ENCODE data around the gene GCH1. TPM values are rescaled to one million over a fixed set of nuclear protein-coding genes. Genes with fewer than 3 reads are reported as not detected.

The GCH1 gene
- polyA plus RNA-seq, 1 donor: 3.9 TPM

DNA sequence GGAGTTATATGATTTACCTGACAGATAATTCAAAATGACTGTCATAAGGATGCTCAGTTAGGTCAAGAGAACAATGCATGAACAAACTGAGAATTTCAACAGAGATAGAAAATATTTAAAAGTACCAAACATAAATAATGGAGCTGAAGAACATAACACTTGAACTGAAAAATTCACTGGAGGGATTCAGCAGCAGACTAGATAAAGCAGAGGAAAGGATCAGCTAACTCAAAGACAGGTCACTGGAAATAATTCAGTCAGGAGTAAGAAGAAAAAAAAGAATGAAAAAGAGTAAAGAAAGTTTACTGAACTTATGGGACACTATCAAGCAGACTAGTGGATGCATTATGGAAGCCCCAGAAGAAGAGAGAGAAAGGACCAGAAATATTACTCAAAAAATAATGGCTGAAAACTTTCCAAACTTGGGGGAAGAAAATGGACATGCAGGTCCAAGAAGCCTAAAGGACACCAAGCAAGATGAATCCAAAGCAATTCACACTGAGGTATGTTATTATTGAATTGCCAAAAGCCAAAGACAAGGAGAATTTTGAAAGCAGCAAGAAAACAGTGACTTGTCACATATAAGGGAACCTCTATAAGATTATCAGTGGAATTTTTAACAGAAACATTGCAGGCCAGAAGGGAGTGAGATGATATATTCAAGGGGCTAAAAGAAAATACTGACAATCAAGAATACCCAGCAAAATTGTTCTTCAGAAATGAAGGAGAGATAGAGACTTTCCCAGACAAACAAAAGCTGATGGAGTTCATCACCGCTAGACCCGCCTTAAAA is 78.7 kb downstream of the GCH1 start:
- DNase-seq (ENCODE audit: low read depth): no peak

DNA sequence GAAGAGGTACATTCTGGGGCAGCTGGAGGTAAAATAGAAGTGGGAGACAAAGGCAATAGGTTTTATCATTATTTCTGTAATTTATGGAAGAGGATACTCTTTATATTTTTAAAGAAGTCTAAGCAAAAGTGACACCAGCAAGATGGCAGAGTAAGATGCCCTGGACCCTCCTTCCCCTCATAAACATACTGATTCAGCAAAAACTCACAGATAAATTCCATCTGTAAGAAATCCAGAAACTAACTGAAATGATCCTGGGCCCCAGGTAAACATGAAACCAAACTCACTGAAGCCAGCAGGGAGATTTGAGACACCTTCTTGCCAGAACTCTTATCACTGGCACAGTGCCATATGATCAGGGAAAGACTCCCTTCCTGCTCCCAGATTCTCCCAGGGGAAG is 79.9 kb downstream of the GCH1 start:
- no peak for DNase-seq (ENCODE audit: low read depth)

DNA sequence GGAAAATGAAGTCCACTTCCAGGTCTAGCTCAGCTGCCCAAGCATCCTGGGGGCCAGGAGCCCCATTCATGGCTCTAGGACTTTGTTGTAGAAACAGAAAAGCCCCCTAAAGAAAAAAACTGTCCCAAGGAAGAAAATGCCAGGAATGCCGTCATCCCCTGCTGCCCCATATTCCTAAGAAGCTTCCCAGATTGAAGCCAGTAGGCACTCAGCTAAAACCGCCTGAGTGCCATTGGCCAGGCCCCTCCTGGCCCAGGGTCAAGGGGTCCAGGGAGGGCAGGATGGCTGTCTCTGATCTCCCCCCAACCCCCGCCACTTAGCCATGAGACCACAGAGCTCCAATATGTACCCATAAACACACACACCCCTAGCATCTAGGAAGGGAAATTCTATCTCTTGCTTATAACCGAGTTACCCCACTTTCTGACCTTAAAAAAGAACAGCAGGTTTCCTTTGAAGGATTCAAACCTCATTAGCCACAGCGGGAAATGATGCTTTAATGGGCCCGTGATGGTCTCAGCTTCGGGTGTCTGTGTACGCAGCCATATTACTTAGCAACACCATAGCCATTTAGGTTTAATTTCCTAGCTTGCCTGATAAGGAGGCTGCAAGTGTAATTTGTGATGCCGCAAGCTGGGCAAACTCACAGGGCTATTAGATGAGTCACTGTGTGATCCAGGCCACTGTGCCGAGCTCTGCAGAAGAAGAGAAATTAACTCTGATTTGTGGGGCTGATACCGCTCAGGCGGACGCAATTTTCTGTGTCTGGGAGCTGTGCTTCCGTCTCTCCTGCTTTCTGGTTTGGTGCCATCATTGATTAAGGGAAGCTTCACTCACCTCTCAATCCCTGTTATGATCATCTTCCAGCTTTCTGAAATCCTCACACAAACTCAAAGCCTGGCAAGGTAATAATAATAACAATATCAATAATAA is 84.2 kb downstream of the GCH1 start:
- DNase-seq (ENCODE audit: low read depth): no peak

GRCh38 chr14:54817506-54817905 is 85.1 kb downstream of the GCH1 start:
- no peak for DNase-seq (ENCODE audit: low read depth)

DNA sequence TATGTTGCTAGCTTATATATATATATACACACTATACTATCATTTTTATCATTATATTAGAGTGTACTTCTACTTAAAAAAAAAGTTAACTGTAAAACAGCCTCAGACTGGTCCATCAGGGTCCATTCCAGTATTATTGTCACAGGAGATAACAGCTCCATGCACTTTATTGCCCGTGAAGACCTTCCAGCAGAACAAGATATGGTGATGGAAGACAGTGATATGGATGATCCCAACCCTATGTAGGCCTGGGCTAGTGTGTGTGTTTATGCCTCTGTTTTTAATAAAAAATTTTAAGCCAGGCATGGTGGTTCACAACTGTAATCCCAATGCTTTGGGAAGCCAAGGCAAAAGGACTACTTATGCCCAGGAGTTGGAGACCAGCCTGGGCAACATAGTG is 86.2 kb downstream of the GCH1 start:
- DNase-seq (ENCODE audit: low read depth): no peak

GRCh38 chr14:54815515-54815914 is 87.1 kb downstream of the GCH1 start:
- DNase-seq (ENCODE audit: low read depth): no peak

- DNase-seq (ENCODE audit: low read depth): no peak
Measured at GRCh38 chr14:54815016-54815415, 87.6 kb downstream of the GCH1 start.

DNA sequence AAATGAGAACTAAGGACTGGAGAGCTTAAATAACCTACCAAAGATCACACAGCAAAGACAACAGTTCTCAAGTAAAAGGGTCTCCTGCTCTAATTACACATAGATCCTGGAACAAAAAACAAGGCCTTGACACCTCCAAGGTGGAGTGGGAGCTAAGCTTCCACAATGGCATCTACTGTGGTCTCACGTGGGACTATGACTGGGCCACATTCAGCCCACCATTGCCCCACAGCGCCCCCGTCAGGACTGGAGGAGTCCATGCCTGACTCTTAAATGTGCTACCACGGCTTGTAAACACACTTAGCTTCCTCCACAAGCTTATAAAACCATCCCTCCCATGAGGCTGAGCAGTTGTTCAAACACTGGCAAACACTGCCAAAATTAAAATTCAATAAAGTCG is 88.5 kb downstream of the GCH1 start:
- no peak for DNase-seq (ENCODE audit: low read depth)

DNA sequence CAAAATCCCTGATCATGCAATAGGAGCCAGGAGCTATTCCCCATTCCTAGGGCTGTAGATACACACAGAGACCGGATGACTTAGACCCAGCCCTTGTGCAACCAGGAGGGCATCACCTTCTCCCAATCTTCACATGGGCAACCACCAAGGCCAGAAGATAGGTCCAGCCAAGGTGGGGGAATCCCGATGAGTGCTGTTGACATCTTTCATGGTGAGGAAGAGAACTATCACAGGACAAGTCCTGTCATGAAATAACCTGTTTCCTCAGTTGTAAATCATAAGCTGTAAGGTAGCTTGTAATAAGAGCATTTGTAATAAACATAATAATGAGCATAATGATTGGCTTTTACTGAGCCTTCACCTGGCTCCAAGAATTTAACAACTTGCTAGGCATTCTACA is 89.5 kb downstream of the GCH1 start:
- DNase-seq (ENCODE audit: low read depth): no peak

GRCh38 chr14:54812617-54813016 is 90.0 kb downstream of the GCH1 start:
- no peak for DNase-seq (ENCODE audit: low read depth)

GRCh38 chr14:54809767-54810166 is 92.9 kb downstream of the GCH1 start:
- no peak for DNase-seq (ENCODE audit: low read depth)

DNA sequence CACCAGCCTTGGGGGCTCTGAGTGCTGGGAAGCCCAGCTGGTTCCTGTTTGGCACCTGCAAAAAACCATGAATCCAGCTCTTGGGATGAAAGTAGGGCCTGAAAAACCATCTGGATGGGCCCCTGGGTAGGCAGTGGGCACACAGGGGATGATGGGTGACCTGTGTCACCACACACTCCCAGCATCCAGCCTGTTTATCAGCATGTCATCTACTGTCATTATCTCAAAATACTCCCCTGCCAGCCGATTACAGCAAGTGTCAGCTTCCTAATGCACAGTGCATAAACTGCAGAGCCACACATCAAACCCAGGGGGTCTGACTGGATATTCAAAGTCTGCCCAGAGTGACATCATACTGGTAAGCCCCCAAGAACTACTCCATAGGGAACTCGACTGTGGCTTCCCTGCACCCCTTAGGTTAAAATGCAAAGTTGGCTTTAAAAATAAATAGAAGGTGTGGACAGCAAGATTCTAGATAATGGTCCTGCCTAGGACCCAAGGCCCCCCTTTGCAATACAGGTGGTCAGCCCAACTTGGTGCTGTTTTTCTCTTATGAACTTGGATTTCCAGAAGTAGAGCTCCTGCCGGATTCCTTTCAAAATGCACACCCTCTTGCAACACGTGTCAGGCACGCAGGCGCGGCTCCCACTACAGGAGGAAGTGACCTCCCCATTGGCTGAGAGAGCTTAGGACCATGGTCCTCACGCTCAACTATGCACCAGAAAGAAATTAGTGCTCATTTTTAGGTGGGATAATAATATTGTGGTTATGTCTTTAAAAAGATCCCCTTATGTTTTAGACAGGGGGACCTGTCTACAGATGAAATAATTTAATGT is 94.1 kb downstream of the GCH1 start:
- DNase-seq (ENCODE audit: low read depth): no peak

GRCh38 chr14:54807881-54808280 is 94.7 kb downstream of the GCH1 start:
- no peak for DNase-seq (ENCODE audit: low read depth)

GRCh38 chr14:54807428-54807827 is 95.2 kb downstream of the GCH1 start:
- no peak for DNase-seq (ENCODE audit: low read depth)

GRCh38 chr14:54806616-54807015 is 96.0 kb downstream of the GCH1 start:
- DNase-seq (ENCODE audit: low read depth): no peak

- DNase-seq (ENCODE audit: low read depth): peak; percentile 69
Measured at GRCh38 chr14:54805445-54806322, 96.9 kb downstream of the GCH1 start.

- no peak for DNase-seq (ENCODE audit: low read depth)
Measured at GRCh38 chr14:54805070-54805444, 97.6 kb downstream of the GCH1 start.

DNA sequence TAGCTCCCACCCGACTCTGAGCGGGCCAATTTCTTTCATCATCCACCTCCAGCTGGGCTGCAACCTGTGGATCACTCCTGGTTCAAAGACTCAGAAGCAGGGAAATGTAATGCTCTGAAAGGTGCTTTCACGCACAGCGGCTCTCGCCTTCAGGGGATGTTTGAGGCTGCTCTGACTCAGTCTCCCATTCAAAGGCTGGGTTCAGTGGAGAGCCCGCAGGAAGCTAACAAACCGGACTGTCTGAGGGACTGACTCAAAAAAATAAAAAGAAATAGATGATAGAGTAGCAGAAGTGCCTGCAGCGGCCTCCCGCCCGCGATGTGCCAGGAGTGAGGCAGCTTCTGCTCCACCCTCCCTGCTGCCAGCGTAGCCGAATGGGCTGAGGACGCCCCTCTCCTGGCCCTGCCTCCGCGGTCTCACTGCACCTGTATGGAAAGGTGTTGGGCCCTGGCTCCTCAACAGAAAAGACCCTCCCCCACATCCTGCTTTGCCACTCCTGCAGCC is 98.0 kb downstream of the GCH1 start:
- DNase-seq (ENCODE audit: low read depth): no peak

GRCh38 chr14:54803926-54804537 is 98.6 kb downstream of the GCH1 start:
- no peak for DNase-seq (ENCODE audit: low read depth)

DNA sequence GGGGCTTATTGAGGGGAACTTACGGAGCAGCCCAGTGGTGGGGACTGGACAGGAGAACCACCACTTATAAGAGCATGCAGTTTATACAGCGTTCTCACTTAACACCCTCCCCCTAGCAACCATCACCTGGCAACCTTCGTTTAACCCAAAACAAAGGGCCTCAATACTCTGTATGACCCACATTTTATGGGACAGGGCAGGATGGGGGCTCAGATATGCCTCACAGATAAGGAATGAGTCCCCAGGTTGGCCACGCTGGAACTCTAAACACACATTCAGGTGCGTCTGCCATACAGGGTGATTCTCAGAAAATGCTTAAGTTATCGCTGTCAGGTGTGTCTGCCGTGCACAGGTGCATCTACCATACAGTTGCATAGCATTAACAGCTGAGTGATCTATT is 99.2 kb downstream of the GCH1 start:
- no peak for DNase-seq (ENCODE audit: low read depth)

All from forelimb muscle (tissue), 1 donor.